Right lobe of liver (tissue), 6 donors: Measurements from ENCODE around the gene FCRL1. TPM values are rescaled to one million over a fixed set of nuclear protein-coding genes. Genes with fewer than 3 reads are reported as not detected.

ENCODE experiments used
- ATAC-seq, 4 donors: fragments of 200-7000 bp; cut with Tn5 transposase; one replicate each; pipeline ENCODE4 v1.9.1; 2020; ENCODE audit warnings: mild to moderate bottlenecking in 4 of 4, moderate library complexity in 4 of 4
- DNase-seq, 3 donors: peaks; one replicate each; pipeline ENCODE4 v3.0.0-alpha.2; 2020
- H3K27ac ChIP-seq, 3 donors: fragments of 200-600 bp; one replicate each; pipeline ENCODE4 v1.8.0; 2022
- H3K27me3 ChIP-seq, 2 donors: fragments of 200-600 bp; one replicate each; pipeline ENCODE4 v1.8.0; 2022
- H3K36me3 ChIP-seq, 4 donors: fragments of 200-600 bp; sonication (generic) in 1 of 4; one replicate each; pipeline versions ENCODE4 v1.5.1 to v1.8.0; 2017 to 2022; ENCODE audit warnings: control low read depth in 1 of 4
- H3K4me1 ChIP-seq, 4 donors: fragments of 200-600 bp; sonication (generic) in 1 of 4; one replicate each; pipeline versions ENCODE4 v1.5.1 to v1.8.0; 2017 to 2022; ENCODE audit warnings: control low read depth in 1 of 4
- H3K4me3 ChIP-seq, 3 donors: fragments of 200-600 bp; one replicate each; pipeline ENCODE4 v1.8.0; 2022
- H3K9me3 ChIP-seq, 4 donors: fragments of 200-600 bp; sonication (generic) in 1 of 4; one replicate each; pipeline versions ENCODE4 v1.5.1 to v1.8.0; 2017 to 2022; ENCODE audit warnings: control low read depth in 1 of 4
- POLR2A ChIP-seq: fragments of 450-650 bp; IDR thresholded peaks from one replicate; pipeline ENCODE4 v1.6.1; 2017; ENCODE audit warnings: antibody characterized with exemption, mild to moderate bottlenecking
- WGBS: methylation state at CpG from one replicate; pipeline ENCODE4 v1.1.6; 2018; ENCODE audit warnings: low coverage, low lambda C conversion rate; ENCODE audit not compliant: insufficient coverage; ENCODE audit errors: missing lambda C conversion rate; 5-methylcytosine and 5-hydroxymethylcytosine counted together
- intact Hi-C, 2 donors: fragments of 100-400 bp; cut with DNase I; formaldehyde crosslinking; loops; one replicate each; pipeline versions ENCODE4 v1.11.2 to v1.14.1; 2022
- total RNA-seq, 6 experiments: library from RNA; depleted of rRNA in 2 of 6; stranded (reverse); fragments of >200 nt in 2 of 6; fragmentation: NEBNext Ultra II Directional in 3 of 6; extraction: Animal tissue kit (Norgen Biotek cat#: 25700) in 3 of 6; gene quantifications; one replicate each; pipeline versions ENCODE4 v1.1.0 to v1.2.4, GENCODE V29; 2016 to 2023
- TF ChIP-seq, protein P1 (sequence below), 4 donors: fragments of 200-600 bp in 3 of 4; fragments of 450-650 bp in 1 of 4; IDR thresholded peaks; one replicate each; pipeline versions ENCODE4 v1.5.1 to v1.8.0; 2016 to 2022; ENCODE audit warnings: antibody characterized with exemption in 4 of 4, mild to moderate bottlenecking in 2 of 4
- donor health status: DM: no; HTN: yes; CAD: no.
- donor health status: DM: no; HTN: no; CAD: no.
- donor health status: DM: no; HTN: no; CAD: no.
- donor health status: DM: no; HTN: yes; CAD: no.
- donor health status: DM: no; HTN: yes; CAD: no.

The FCRL1 gene
- total RNA-seq, 6 experiments from 2014 or later: 0.12 to 0.24 TPM; not detected in 4

DNA sequence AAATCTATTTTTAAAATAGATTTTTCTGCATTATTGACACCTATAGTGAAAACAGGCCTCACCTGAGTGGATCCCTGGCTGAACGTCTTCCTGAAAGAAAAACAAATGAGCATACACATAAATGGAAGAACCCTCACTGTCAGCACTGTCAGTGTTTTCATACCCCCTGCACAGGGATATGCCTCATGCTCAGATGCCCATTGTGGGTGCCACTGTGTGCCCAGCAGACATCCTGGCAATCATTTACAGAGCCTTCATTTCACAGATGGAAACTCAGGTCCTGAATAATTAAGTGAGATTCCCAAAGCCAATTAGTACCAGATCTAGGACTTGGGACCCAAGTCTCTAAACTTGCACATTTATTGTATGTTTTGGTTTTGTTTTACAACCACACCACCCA is 19.9 kb downstream of the FCRL1 start:
- Histone ChIP-seq H3K27ac (no peak overlapping the region), H3K9me3 (no peaks in the 10 kb centered on the region), H3K4me3 (no peak overlapping the region), H3K4me1 (no peaks in the 10 kb centered on the region), H3K27me3 (no peaks in the 10 kb centered on the region), H3K36me3 (no peaks in the 10 kb centered on the region)
- ATAC-seq (no peak), DNase-seq (no peak)
- TF ChIP-seq, protein P1, sequence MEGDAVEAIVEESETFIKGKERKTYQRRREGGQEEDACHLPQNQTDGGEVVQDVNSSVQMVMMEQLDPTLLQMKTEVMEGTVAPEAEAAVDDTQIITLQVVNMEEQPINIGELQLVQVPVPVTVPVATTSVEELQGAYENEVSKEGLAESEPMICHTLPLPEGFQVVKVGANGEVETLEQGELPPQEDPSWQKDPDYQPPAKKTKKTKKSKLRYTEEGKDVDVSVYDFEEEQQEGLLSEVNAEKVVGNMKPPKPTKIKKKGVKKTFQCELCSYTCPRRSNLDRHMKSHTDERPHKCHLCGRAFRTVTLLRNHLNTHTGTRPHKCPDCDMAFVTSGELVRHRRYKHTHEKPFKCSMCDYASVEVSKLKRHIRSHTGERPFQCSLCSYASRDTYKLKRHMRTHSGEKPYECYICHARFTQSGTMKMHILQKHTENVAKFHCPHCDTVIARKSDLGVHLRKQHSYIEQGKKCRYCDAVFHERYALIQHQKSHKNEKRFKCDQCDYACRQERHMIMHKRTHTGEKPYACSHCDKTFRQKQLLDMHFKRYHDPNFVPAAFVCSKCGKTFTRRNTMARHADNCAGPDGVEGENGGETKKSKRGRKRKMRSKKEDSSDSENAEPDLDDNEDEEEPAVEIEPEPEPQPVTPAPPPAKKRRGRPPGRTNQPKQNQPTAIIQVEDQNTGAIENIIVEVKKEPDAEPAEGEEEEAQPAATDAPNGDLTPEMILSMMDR (IDR thresholded peaks at IDR 0.05): no peak
- no peak for TF ChIP-seq POLR2A
- WGBS: 60% methylated on average over 1 of the region's 1 CpG
- intact Hi-C loops: no loop called here

DNA sequence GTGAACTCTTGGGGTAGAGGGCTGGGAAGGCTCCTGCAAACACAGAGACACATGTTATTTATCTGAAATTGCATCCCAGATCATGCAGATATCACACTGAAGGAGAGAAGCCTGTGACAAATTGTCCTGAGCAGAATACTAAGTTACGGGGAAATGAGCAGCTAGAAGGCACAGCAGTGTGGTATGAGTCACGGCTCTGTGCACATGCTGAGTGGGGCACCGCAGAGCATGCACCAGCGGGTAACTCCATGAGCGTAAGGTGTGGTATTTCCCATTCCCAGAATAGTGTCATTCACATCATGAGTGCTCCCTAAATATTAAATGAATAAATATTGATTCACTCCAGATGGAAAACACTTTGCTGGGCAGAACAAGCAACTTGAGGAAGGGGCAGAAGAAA is 21.7 kb downstream of the FCRL1 start:
- Histone ChIP-seq H3K9me3 (no peaks in the 10 kb centered on the region), H3K4me3 (no peak overlapping the region), H3K4me1 (no peaks in the 10 kb centered on the region), H3K27me3 (no peaks in the 10 kb centered on the region), H3K27ac (no peak overlapping the region), H3K36me3 (no peaks in the 10 kb centered on the region)
- no peak for ATAC-seq
- TF ChIP-seq, protein P1 (IDR thresholded peaks at IDR 0.05): no peak
- TF ChIP-seq POLR2A: no peak
- no peak for DNase-seq
- WGBS: 80% methylated on average over 5 of the region's 5 CpGs
- intact Hi-C loops: no loop called here

GRCh38 chr1:157785248-157785647 is 34.7 kb downstream of the FCRL1 start:
- Histone ChIP-seq H3K27ac (no peak overlapping the region), H3K36me3 (no peaks in the 10 kb centered on the region), H3K4me1 (no peaks in the 10 kb centered on the region), H3K27me3 (no peaks in the 10 kb centered on the region), H3K4me3 (no peak overlapping the region), H3K9me3 (no peaks in the 10 kb centered on the region)
- TF ChIP-seq POLR2A: no peak
- TF ChIP-seq, protein P1 (IDR thresholded peaks at IDR 0.05): no peak
- WGBS: 5% methylated on average over 1 of the region's 1 CpG
- no peak for DNase-seq
- no peak for ATAC-seq
- intact Hi-C loops: no loop called here

- no peak for ATAC-seq
- H3K27me3 ChIP-seq: no peaks in the 10 kb centered on the region
- no peak for DNase-seq
- no peaks in the 10 kb centered on the region for H3K9me3 ChIP-seq
- TF ChIP-seq POLR2A: no peak
- TF ChIP-seq, protein P1 (IDR thresholded peaks at IDR 0.05): no peak
- H3K36me3 ChIP-seq: no peaks in the 10 kb centered on the region
- intact Hi-C loops: no loop called here
- no peak overlapping the region for H3K27ac ChIP-seq
- H3K4me3 ChIP-seq: no peak overlapping the region
- WGBS: 48% methylated on average over 2 of the region's 3 CpGs
- H3K4me1 ChIP-seq: no peaks in the 10 kb centered on the region
These were observed 35.1 kb downstream of the FCRL1 start for GRCh38 chr1:157784801-157785200.

- Histone ChIP-seq H3K4me3 (no peak overlapping the region), H3K36me3 (no peaks in the 10 kb centered on the region), H3K27ac (no peak overlapping the region), H3K27me3 (no peaks in the 10 kb centered on the region), H3K4me1 (no peaks in the 10 kb centered on the region), H3K9me3 (no peaks in the 10 kb centered on the region)
- ATAC-seq (no peak), DNase-seq (no peak)
- TF ChIP-seq POLR2A: no peak
- TF ChIP-seq, protein P1 (IDR thresholded peaks at IDR 0.05): no peak
- WGBS: 58% methylated on average over 1 of the region's 1 CpG
- intact Hi-C loops: no loop called here
These were observed 37.0 kb downstream of the FCRL1 start for GRCh38 chr1:157782931-157783330.
